GM19397 (cell line): Measurements from ENCODE around the gene PHLDA3.

ENCODE experiments used
- ATAC-seq: cut with Tn5 transposase; IDR thresholded peaks from one replicate; pipeline ENCODE4 v1.9.1; 2021; ENCODE audit warnings: mild to moderate bottlenecking, moderate library complexity; ENCODE audit not compliant: unreplicated experiment

PHLDA3 gene

GRCh38 chr1:201468844-201469644 lies at the start of gene PHLDA3:
Gene PHLDA3 (minus strand): TSS chr1:201469188. CDS start chr1:201468786, 402 bp downstream.
- ATAC-seq: peak; percentile 84

GRCh38 chr1:201518071-201518470 lies 49.1 kb upstream of the PHLDA3 start:
- no peak for ATAC-seq

- ATAC-seq: no peak
Observed at GRCh38 chr1:201517631-201518030, 48.6 kb upstream of the PHLDA3 start.

- no peak for ATAC-seq
Observed at GRCh38 chr1:201516511-201517127, 47.6 kb upstream of the PHLDA3 start.

GRCh38 chr1:201515895-201516294 lies 46.9 kb upstream of the PHLDA3 start:
- no peak for ATAC-seq

GRCh38 chr1:201515062-201515750 lies 46.2 kb upstream of the PHLDA3 start:
- no peak for ATAC-seq

GRCh38 chr1:201514466-201514865 lies 45.5 kb upstream of the PHLDA3 start:
- no peak for ATAC-seq

- ATAC-seq: no peak
Observed at GRCh38 chr1:201513498-201514243, 44.7 kb upstream of the PHLDA3 start.

GRCh38 chr1:201511941-201512539 lies 43.1 kb upstream of the PHLDA3 start:
- no peak for ATAC-seq

GRCh38 chr1:201511396-201511940 lies 42.5 kb upstream of the PHLDA3 start:
- ATAC-seq: no peak

GRCh38 chr1:201510734-201511133 lies 41.7 kb upstream of the PHLDA3 start:
- no peak for ATAC-seq

- no peak for ATAC-seq
Observed at GRCh38 chr1:201509601-201510374, 40.8 kb upstream of the PHLDA3 start.

- ATAC-seq: no peak
Observed at GRCh38 chr1:201508809-201509208, 39.8 kb upstream of the PHLDA3 start.

- ATAC-seq: peak; percentile 1
Observed at GRCh38 chr1:201507360-201507675, 38.3 kb upstream of the PHLDA3 start.

GRCh38 chr1:201506557-201507359 lies 37.8 kb upstream of the PHLDA3 start, which contains the start of gene CSRP1:
Gene CSRP1 (minus strand): TSS chr1:201507123. CDS start chr1:201496303, 10,820 bp downstream.
- ATAC-seq: peak; percentile 90

- ATAC-seq: no peak
Observed at GRCh38 chr1:201506092-201506491, 37.1 kb upstream of the PHLDA3 start.

GRCh38 chr1:201505503-201505890 lies 36.5 kb upstream of the PHLDA3 start:
- ATAC-seq: no peak

- no peak for ATAC-seq
Observed at GRCh38 chr1:201504799-201505502, 36.0 kb upstream of the PHLDA3 start.
